ENCODE results near the gene FAM117B.
"Not testable (repeated sequence)": the region's sequence is repeated elsewhere in the genome, so short reads cannot be mapped to it uniquely, and the experiment has no call there.

FAM117B gene

GRCh38 chr2:202763916-202764315 is 129.1 kb downstream of the FAM117B start:
- DNase-seq: no peak

- no peak for DNase-seq
Measured at GRCh38 chr2:202764991-202765390, 130.2 kb downstream of the FAM117B start.

- no peak for DNase-seq
Measured at GRCh38 chr2:202765436-202765835, 130.7 kb downstream of the FAM117B start.

GRCh38 chr2:202768273-202768672 is 133.5 kb downstream of the FAM117B start:
- DNase-seq: no peak

- no peak for DNase-seq
Measured at GRCh38 chr2:202769201-202769600, 134.4 kb downstream of the FAM117B start.

- no peak for DNase-seq
Measured at GRCh38 chr2:202771336-202771735, 136.6 kb downstream of the FAM117B start.

- no peak for DNase-seq
Measured at GRCh38 chr2:202771741-202772460, 137.1 kb downstream of the FAM117B start.

- DNase-seq: no peak
Measured at GRCh38 chr2:202773301-202773973, 138.7 kb downstream of the FAM117B start.

GRCh38 chr2:202774104-202774503 is 139.3 kb downstream of the FAM117B start:
- no peak for DNase-seq

- no peak for DNase-seq
Measured at GRCh38 chr2:202778217-202778616, 143.4 kb downstream of the FAM117B start.

GRCh38 chr2:202780514-202781021 is 145.8 kb downstream of the FAM117B start:
- no peak for DNase-seq

GRCh38 chr2:202782940-202783558 is 148.3 kb downstream of the FAM117B start:
- no peak for DNase-seq

GRCh38 chr2:202786842-202787241 is 152.1 kb downstream of the FAM117B start:
- no peak for DNase-seq

- no peak for DNase-seq
Measured at GRCh38 chr2:202790676-202791075, 155.9 kb downstream of the FAM117B start.

GRCh38 chr2:202797944-202798343 is 163.2 kb downstream of the FAM117B start:
- no peak for DNase-seq

GRCh38 chr2:202805911-202806310 is 171.1 kb downstream of the FAM117B start:
- DNase-seq: not testable (repeated sequence)

- peak; percentile 18 to 19 for DNase-seq
Measured at GRCh38 chr2:202807431-202808138, 172.8 kb downstream of the FAM117B start.

GRCh38 chr2:202808754-202809153 is 174.0 kb downstream of the FAM117B start:
- no peak for DNase-seq

- no peak for DNase-seq
Measured at GRCh38 chr2:202813387-202813786, 178.6 kb downstream of the FAM117B start.

GRCh38 chr2:202814226-202814625 is 179.5 kb downstream of the FAM117B start:
- no peak for DNase-seq

GRCh38 chr2:202815548-202816360 is 181.0 kb downstream of the FAM117B start:
- DNase-seq: peak in 1 of 2 donors; percentile 19

GRCh38 chr2:202817771-202818170 is 183.0 kb downstream of the FAM117B start:
- no peak for DNase-seq
